CD4-positive, alpha-beta T cell (primary cell): ENCODE data around the gene XPA. TPM values are rescaled to one million over a fixed set of nuclear protein-coding genes. Genes with fewer than 3 reads are reported as not detected.

ENCODE experiments used
- ATAC-seq: fragments of 200-7000 bp; cut with Tn5 transposase; one replicate; pipeline ENCODE4 v1.10.0; 2022; ENCODE audit warnings: mild to moderate bottlenecking; ENCODE audit not compliant: poor library complexity
- CTCF ChIA-PET: fragments of 350-600 bp; sonication (Branson Sonifier 250); formaldehyde crosslinking; loops from one replicate; lab custom pipeline; 2021; ENCODE audit warnings: antibody characterized with exemption, inconsistent platforms; lab: Charles Lee
- POLR2A ChIA-PET: fragments of 350-600 bp; sonication (Branson Sonifier 250); formaldehyde crosslinking; loops from one replicate; lab custom pipeline; 2021; ENCODE audit warnings: antibody characterized with exemption, inconsistent platforms; lab: Charles Lee
- DNase-seq, 14 experiments: peaks; one replicate each; pipeline ENCODE4 v3.0.0-alpha.2; 2013 to 2020; ENCODE audit warnings: mixed read lengths in 2 of 14
- H3K27ac ChIP-seq, 2 donors: one replicate each; pipeline versions ENCODE4 v1.5.1 to v1.7.0; 2013; ENCODE audit warnings: low read length in 2 of 2, low read depth in 1 of 2, mild to moderate bottlenecking in 1 of 2
- H3K27me3 ChIP-seq, 2 experiments: 1 replicate in 1 of 2; 2 replicates in 1 of 2; pipeline versions ENCODE4 v1.6.1 to v1.7.0; 2013; ENCODE audit warnings: low read length in 2 of 2, control low read depth in 1 of 2, mild to moderate bottlenecking in 1 of 2, moderate library complexity in 1 of 2; ENCODE audit not compliant: insufficient read depth in 2 of 2, control insufficient read depth in 1 of 2
- H3K36me3 ChIP-seq: one replicate; pipeline ENCODE4 v1.6.1; 2013; ENCODE audit warnings: low read length, control low read depth; ENCODE audit not compliant: insufficient read depth
- H3K4me1 ChIP-seq: one replicate; pipeline ENCODE4 v1.6.1; 2013; ENCODE audit warnings: low read length, control low read depth; ENCODE audit not compliant: insufficient read depth
- H3K4me3 ChIP-seq: one replicate; pipeline ENCODE4 v1.5.1; 2013; ENCODE audit warnings: mild to moderate bottlenecking, low read length, moderate library complexity
- H3K9me3 ChIP-seq, 2 experiments: 1 replicate in 1 of 2; 2 replicates in 1 of 2; pipeline versions ENCODE4 v1.6.1 to v1.7.0; 2013; ENCODE audit warnings: low read length in 2 of 2, mild to moderate bottlenecking in 2 of 2, control low read depth in 1 of 2, moderate library complexity in 1 of 2; ENCODE audit not compliant: control insufficient read depth in 1 of 2, insufficient read depth in 1 of 2
- H3K27ac Mint-ChIP-seq: one replicate; pipeline ENCODE4 v1.8.0; 2020; ENCODE audit warnings: mixed read lengths
- H3K27me3 Mint-ChIP-seq: one replicate; pipeline ENCODE4 v1.8.0; 2021; ENCODE audit warnings: mixed read lengths
- H3K36me3 Mint-ChIP-seq: one replicate; pipeline ENCODE4 v1.8.0; 2021; ENCODE audit warnings: low read depth, mixed read lengths
- H3K4me1 Mint-ChIP-seq: one replicate; pipeline ENCODE4 v1.8.0; 2021; ENCODE audit warnings: low read depth, mixed read lengths
- H3K4me3 Mint-ChIP-seq: one replicate; pipeline ENCODE4 v1.8.0; 2020; ENCODE audit warnings: mild to moderate bottlenecking, mixed read lengths
- H3K9me3 Mint-ChIP-seq: one replicate; pipeline ENCODE4 v1.8.0; 2020; ENCODE audit warnings: mixed read lengths
- intact Hi-C, 2 experiments: fragments of 100-400 bp; cut with DNase I in 1 of 2; cut with micrococcal nuclease in 1 of 2; formaldehyde crosslinking; loops; one replicate each; pipeline versions ENCODE4 v1.15.1 to v1.9.0; 2023 to 2025; cut with DNase I, micrococcal nuclease
- total RNA-seq, 174 experiments: library from RNA in 2 of 174; stranded (reverse) in 2 of 174; gene quantifications; one replicate each; pipeline ENCODE4 v1.2.3 and lab custom pipeline; 2021 to 2026
- TF ChIP-seq, protein P1 (sequence below): fragments of 200-600 bp; IDR thresholded peaks from one replicate; pipeline ENCODE4 v1.8.0; 2022; ENCODE audit warnings: antibody characterized with exemption, mild to moderate bottlenecking

The XPA gene
- total RNA-seq, 2 experiments from 2014 or later, result 20.2 to 23.3 TPM

GRCh38 chr9:97632248-97632984 lies 64.7 kb downstream of the XPA start:
- Mint-ChIP-seq H3K4me1 (peaks cover 71% of the 10 kb centered on the region), H3K27ac (peak overlapping the region; percentile 99), H3K4me3 (peak overlapping the region; percentile 97), H3K9me3 (no peaks in the 10 kb centered on the region), H3K27me3 (no peaks in the 10 kb centered on the region), H3K36me3 (peaks cover 41% of the 10 kb centered on the region)
- H3K27ac ChIP-seq, result peak overlapping the region; percentile 95 to 97
- H3K4me1 ChIP-seq, result peaks cover 37% of the 10 kb centered on the region
- DNase-seq (peak in 4 of 14 experiments; percentile 0 to 11 (median 8)), ATAC-seq (no peak)
- no peaks in the 10 kb centered on the region for H3K27me3 ChIP-seq
- H3K9me3 ChIP-seq, result no peaks in the 10 kb centered on the region
- ChIA-PET CTCF (interaction anchor here (0.8 to 1.6 kb wide), 4 partner anchors 18 to 350 kb away, joined by 3 to 6 read pairs (median 3); partner anchors contain the start of genes ANP32B and XPA), POLR2A (interaction anchor here (0.8 to 2.9 kb wide), 29 partner anchors 10 to 1590 kb away, joined by 3 to 50 read pairs (median 7); partner anchors contain the start of genes ALG2, ANKS6, ANP32B and SEC61B)
- peak overlapping the region; percentile 72 for H3K4me3 ChIP-seq
- TF ChIP-seq, protein P1, sequence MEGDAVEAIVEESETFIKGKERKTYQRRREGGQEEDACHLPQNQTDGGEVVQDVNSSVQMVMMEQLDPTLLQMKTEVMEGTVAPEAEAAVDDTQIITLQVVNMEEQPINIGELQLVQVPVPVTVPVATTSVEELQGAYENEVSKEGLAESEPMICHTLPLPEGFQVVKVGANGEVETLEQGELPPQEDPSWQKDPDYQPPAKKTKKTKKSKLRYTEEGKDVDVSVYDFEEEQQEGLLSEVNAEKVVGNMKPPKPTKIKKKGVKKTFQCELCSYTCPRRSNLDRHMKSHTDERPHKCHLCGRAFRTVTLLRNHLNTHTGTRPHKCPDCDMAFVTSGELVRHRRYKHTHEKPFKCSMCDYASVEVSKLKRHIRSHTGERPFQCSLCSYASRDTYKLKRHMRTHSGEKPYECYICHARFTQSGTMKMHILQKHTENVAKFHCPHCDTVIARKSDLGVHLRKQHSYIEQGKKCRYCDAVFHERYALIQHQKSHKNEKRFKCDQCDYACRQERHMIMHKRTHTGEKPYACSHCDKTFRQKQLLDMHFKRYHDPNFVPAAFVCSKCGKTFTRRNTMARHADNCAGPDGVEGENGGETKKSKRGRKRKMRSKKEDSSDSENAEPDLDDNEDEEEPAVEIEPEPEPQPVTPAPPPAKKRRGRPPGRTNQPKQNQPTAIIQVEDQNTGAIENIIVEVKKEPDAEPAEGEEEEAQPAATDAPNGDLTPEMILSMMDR, result no peak
- intact Hi-C loops, result loop anchor here (2.0 to 10.0 kb wide), 6 partner anchors 65 to 1172 kb away; partner anchors contain the start of genes GALNT12 (in 1 of the 2) and XPA (in 1 of the 2)
- H3K36me3 ChIP-seq, result no peaks in the 10 kb centered on the region

- ChIA-PET POLR2A (interaction anchor here (0.6 kb wide), 1 partner anchor 392 kb away, joined by 5 read pairs; no protein-coding TSS in a partner anchor), CTCF (interaction anchor here (2.1 kb wide), 1 partner anchor 15 kb away, joined by 5 read pairs; no protein-coding TSS in a partner anchor)
- Mint-ChIP-seq H3K27ac (no peak overlapping the region), H3K9me3 (no peaks in the 10 kb centered on the region), H3K4me3 (no peak overlapping the region), H3K27me3 (no peaks in the 10 kb centered on the region), H3K36me3 (peaks cover 50% of the 10 kb centered on the region), H3K4me1 (peaks cover 56% of the 10 kb centered on the region)
- ATAC-seq (no peak), DNase-seq (no peak)
- intact Hi-C loops, result loop anchor here (5.0 to 10.0 kb wide), 5 partner anchors 67 to 1174 kb away; partner anchors contain the start of genes GALNT12 (in 1 of the 2) and XPA (in 1 of the 2)
- peaks cover 30% of the 10 kb centered on the region for H3K4me1 ChIP-seq
- H3K27ac ChIP-seq, result no peak overlapping the region
- H3K4me3 ChIP-seq, result no peak overlapping the region
- H3K27me3 ChIP-seq, result no peaks in the 10 kb centered on the region
- H3K36me3 ChIP-seq, result peaks cover 6% of the 10 kb centered on the region
- no peaks in the 10 kb centered on the region for H3K9me3 ChIP-seq
- TF ChIP-seq, protein P1, result no peak
Observed at GRCh38 chr9:97630591-97630990, 66.5 kb downstream of the XPA start.

DNA sequence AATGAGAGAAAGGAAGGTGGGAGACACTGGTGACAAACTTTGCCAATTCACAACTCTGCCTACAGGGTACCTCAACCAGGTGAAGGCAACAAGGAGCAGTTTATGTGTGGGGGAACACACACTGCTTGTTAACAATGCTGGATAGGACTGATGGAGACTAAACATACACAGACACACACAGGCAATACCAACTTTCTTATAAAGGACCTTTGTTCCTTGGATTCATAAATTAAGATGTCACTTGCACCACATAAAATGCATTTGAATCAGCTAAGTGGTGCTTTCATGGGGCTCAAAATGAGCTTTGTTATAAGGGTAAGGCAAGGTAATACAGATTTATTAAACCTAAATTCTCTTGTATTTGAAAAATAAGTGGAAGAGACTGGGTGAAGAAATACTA lies 68.0 kb downstream of the XPA start:
- intact Hi-C loops, result no loop called here
- Mint-ChIP-seq H3K27ac (no peak overlapping the region), H3K27me3 (no peaks in the 10 kb centered on the region), H3K9me3 (no peaks in the 10 kb centered on the region), H3K36me3 (peaks cover 56% of the 10 kb centered on the region), H3K4me1 (peaks cover 44% of the 10 kb centered on the region), H3K4me3 (peak overlapping the region; percentile 65)
- ATAC-seq (no peak), DNase-seq (no peak)
- peaks cover 18% of the 10 kb centered on the region for H3K36me3 ChIP-seq
- no peaks in the 10 kb centered on the region for H3K9me3 ChIP-seq
- H3K4me1 ChIP-seq, result peaks cover 19% of the 10 kb centered on the region
- ChIA-PET POLR2A (interaction anchor here (0.9 kb wide), 1 partner anchor 9 kb away, joined by 3 read pairs; no protein-coding TSS in a partner anchor), CTCF (interaction anchor here (2.1 kb wide), 1 partner anchor 14 kb away, joined by 5 read pairs; no protein-coding TSS in a partner anchor)
- H3K4me3 ChIP-seq, result no peak overlapping the region
- no peaks in the 10 kb centered on the region for H3K27me3 ChIP-seq
- TF ChIP-seq, protein P1, result no peak
- no peak overlapping the region for H3K27ac ChIP-seq
